ENCODE data around the gene MSI1.

The MSI1 gene

DNA sequence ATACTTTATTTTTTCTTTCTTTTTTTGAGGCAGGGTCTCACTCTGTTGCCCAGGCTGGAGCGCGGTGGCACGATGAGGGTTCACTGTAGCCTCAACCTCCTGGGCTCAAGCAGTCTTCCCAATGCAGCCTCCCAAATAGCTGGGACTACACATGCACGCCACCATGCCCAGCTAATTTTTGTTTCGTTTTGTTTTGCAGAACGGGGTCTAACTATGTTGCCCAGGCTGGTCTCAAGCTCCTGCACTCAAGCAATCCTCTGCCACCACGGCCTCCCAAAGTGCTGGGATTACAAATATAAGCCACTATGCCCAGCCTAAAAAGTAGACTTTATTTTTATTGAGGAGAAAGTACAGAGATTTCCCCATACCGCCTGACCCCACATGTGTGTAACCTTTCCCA lies 4.7 kb upstream of the MSI1 start:
- Histone ChIP-seq H2AFZ (no peak overlapping the region), H3K4me2 (ENCODE audit: low read length) (no peak overlapping the region), H3K36me3 (ENCODE audit: control insufficient read depth, insufficient read depth, low read length) (no peaks in the 10 kb centered on the region), H3K4me3 (ENCODE audit: low read depth, low read length) (no peak overlapping the region), H3K9me3 (ENCODE audit: control insufficient read depth, low read length) (no peaks in the 10 kb centered on the region), H3K9ac (no peak overlapping the region), H3K4me1 (no peaks in the 10 kb centered on the region), H3K27ac (no peak overlapping the region), H3K27me3 (ENCODE audit: control insufficient read depth, insufficient read depth, low read length) (no peaks in the 10 kb centered on the region), H3K79me2 (no peaks in the 10 kb centered on the region)
- TF ChIP-seq, protein P1, sequence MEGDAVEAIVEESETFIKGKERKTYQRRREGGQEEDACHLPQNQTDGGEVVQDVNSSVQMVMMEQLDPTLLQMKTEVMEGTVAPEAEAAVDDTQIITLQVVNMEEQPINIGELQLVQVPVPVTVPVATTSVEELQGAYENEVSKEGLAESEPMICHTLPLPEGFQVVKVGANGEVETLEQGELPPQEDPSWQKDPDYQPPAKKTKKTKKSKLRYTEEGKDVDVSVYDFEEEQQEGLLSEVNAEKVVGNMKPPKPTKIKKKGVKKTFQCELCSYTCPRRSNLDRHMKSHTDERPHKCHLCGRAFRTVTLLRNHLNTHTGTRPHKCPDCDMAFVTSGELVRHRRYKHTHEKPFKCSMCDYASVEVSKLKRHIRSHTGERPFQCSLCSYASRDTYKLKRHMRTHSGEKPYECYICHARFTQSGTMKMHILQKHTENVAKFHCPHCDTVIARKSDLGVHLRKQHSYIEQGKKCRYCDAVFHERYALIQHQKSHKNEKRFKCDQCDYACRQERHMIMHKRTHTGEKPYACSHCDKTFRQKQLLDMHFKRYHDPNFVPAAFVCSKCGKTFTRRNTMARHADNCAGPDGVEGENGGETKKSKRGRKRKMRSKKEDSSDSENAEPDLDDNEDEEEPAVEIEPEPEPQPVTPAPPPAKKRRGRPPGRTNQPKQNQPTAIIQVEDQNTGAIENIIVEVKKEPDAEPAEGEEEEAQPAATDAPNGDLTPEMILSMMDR (IDR thresholded peaks at IDR 0.05): no peak

DNA sequence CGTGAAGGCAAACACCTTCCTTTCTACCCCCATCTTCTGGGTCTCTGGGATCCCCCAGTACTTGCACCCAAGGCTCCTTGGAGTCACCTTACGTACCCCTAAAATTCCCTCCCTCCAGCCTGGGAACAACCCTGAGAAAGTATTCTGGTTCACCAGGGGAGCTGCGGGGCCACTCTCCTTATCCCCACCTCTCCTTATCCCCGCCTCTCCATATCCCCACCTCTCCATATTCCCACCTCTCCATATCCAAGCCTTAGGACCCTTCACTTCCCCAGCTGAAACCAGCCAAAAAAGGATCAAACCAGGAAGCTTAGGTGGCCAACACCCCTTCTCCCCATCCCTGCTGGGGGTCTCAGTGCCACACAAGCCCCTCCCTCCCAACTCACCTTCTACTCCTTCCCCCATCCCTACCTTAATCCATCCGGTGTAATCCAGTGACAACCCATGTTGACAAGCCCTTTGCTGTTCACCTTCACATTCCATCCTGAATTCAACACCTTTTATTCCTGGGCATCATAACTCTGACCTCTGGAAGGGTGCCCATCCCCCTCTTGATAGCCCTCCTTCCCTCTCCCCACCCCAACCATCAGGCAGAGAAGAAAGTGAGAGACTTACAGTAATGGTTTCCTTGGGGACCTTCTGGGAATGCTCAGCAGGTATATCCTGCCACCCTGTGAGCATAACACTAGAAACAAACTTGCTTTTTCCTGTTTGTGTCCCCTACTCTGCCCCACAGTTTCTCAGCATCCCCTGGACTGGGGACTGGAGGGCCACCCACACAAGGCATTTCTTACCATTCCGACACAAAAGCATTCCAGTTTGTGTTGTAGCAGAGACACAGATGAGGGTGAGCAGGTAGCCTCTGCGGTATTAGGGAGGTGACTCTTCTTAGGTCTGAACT lies 1.6 kb upstream of the MSI1 start:
- Histone ChIP-seq H3K36me3 (ENCODE audit: control insufficient read depth, insufficient read depth, low read length) (no peaks in the 10 kb centered on the region), H3K4me3 (ENCODE audit: low read depth, low read length) (no peak overlapping the region), H3K4me2 (ENCODE audit: low read length) (no peak overlapping the region), H3K79me2 (no peaks in the 10 kb centered on the region), H3K4me1 (peaks cover 4% of the 10 kb centered on the region), H3K9me3 (ENCODE audit: control insufficient read depth, low read length) (no peaks in the 10 kb centered on the region), H3K9ac (no peak overlapping the region), H2AFZ (no peak overlapping the region), H3K27ac (no peak overlapping the region), H3K27me3 (ENCODE audit: control insufficient read depth, insufficient read depth, low read length) (no peaks in the 10 kb centered on the region)
- TF ChIP-seq, protein P1 (IDR thresholded peaks at IDR 0.05): no peak

DNA sequence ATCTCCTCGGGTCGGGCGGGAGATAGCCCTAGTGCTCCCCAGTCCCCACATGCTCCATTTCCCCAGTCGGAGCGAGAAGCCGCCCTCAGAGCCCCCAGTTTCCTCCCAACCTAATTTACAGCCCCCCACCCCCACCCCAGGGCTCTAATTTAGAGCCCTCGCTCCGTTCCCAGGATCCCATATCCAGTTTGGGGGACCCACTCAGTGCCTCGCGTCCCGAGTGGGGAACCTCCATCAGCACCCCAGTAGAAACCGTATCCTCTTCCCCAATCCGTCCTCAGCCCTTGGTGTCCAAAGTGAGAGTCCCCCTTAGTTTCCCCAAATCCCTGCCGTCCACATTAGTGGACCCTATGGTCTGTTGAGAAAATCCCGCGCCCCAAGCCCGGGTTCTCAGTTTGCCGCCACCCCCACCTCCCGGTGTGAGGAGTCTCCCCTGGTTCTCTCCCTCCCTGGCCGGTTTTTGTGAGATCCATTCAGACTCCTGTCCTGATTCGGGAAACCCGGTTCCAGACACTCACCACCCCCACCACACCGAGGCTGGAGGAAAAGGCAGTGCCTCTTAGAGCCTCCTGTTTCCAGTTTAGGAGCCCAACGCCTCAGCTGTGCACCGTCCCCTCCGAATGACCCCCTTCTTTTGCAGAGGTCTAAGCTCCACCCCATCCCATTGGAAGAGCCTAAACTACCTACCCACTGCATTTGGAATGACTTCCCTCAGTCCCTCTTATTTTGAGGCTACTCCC lies 809 bp upstream of the MSI1 start:
- no peaks in the 10 kb centered on the region for H3K27me3 ChIP-seq (ENCODE audit: control insufficient read depth, insufficient read depth, low read length)
- peak overlapping the region; percentile 82 for H2AFZ ChIP-seq
- H3K9me3 ChIP-seq (ENCODE audit: control insufficient read depth, low read length): no peaks in the 10 kb centered on the region
- H3K4me2 ChIP-seq (ENCODE audit: low read length): peak overlapping the region; percentile 66
- H3K4me3 ChIP-seq (ENCODE audit: low read depth, low read length): peak overlapping the region; percentile 54
- H3K79me2 ChIP-seq: no peaks in the 10 kb centered on the region
- H3K36me3 ChIP-seq (ENCODE audit: control insufficient read depth, insufficient read depth, low read length): no peaks in the 10 kb centered on the region
- H3K9ac ChIP-seq: no peak overlapping the region
- TF ChIP-seq, protein P1 (IDR thresholded peaks at IDR 0.05): no peak
- peaks cover 7% of the 10 kb centered on the region for H3K4me1 ChIP-seq
- no peak overlapping the region for H3K27ac ChIP-seq

DNA sequence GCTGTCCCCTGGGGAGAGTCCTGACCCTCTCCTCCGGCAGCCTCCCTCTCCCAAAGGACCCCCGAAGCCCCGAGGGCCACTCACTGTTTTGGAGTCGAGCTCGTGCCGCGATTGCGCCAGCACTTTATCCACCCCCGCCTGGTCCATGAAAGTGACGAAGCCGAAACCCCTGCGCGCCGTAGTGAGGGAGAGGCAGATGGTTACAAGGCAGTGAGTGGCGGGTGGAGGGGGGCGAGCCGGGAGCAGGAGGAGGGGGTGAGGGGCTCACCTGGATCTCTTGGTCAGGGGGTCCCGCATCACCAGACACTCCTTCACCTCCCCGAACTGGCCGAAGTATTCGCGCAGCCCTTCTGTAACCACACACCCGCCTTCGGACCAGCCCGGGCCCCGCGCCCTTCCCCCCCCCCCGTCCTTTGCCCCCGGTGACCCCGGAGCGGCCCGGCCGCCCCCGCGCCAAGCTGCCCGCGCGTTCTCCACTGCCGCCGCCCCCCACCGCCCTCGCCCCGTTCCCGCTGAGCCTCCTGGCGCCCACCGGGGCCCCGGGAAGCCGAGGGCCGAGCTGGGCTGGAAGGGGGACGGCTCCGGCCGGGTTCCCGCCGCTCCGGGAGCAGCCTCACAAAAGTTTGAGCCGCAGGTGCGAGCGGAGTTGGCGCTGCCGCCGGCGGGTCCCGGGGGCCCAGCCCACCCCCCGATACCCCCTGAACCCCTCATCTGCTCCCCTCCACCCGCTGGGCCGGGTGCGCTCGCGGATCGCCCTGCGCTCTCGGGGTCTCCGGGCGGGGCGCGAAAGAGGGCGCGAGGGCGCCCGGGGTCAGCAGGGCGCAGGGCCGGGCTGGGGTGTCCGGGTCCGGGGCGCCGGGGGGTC lies 808 bp downstream of the MSI1 start:
- Histone ChIP-seq H3K79me2 (no peaks in the 10 kb centered on the region), H3K4me2 (ENCODE audit: low read length) (peak overlapping the region; percentile 68), H3K9ac (no peak overlapping the region), H3K4me1 (peaks cover 7% of the 10 kb centered on the region), H3K27me3 (ENCODE audit: control insufficient read depth, insufficient read depth, low read length) (no peaks in the 10 kb centered on the region), H3K4me3 (ENCODE audit: low read depth, low read length) (peak overlapping the region; percentile 37), H3K27ac (no peak overlapping the region), H3K36me3 (ENCODE audit: control insufficient read depth, insufficient read depth, low read length) (no peaks in the 10 kb centered on the region), H3K9me3 (ENCODE audit: control insufficient read depth, low read length) (no peaks in the 10 kb centered on the region), H2AFZ (peak overlapping the region; percentile 73)
- TF ChIP-seq, protein P1 (IDR thresholded peaks at IDR 0.05): no peak
